Calu3 (cell line): ENCODE measurements around the gene NELL1. TPM values are rescaled to one million over a fixed set of nuclear protein-coding genes. Genes with fewer than 3 reads are reported as not detected.

Experiments used
- BruUV-seq: library from RNA; stranded (reverse); fragments of 400-500 nt; replicated peaks from 2 replicates; lab custom pipeline; 2021; lab: Mats Ljungman, UMichigan
- CTCF ChIA-PET: fragments of 300-600 bp; sonication (Branson Sonifier 250); formaldehyde crosslinking; loops from one replicate; lab custom pipeline; 2022; ENCODE audit warnings: antibody characterized with exemption; lab: Charles Lee
- DNase-seq: peaks from one replicate; pipeline ENCODE4 v3.0.0; 2022
- H3K27ac Mint-ChIP-seq: one replicate; pipeline ENCODE4 v1.8.0; 2022; ENCODE audit warnings: mixed read lengths; ENCODE audit not compliant: unreplicated experiment
- H3K27me3 Mint-ChIP-seq: one replicate; pipeline ENCODE4 v1.8.0; 2022; ENCODE audit warnings: mixed read lengths; ENCODE audit not compliant: unreplicated experiment
- H3K36me3 Mint-ChIP-seq: one replicate; pipeline ENCODE4 v1.8.0; 2022; ENCODE audit warnings: mild to moderate bottlenecking, moderate library complexity, mixed read lengths; ENCODE audit not compliant: insufficient read depth, unreplicated experiment
- H3K4me1 Mint-ChIP-seq: one replicate; pipeline ENCODE4 v1.8.0; 2022; ENCODE audit warnings: mild to moderate bottlenecking, low read depth, mixed read lengths; ENCODE audit not compliant: unreplicated experiment
- H3K4me3 Mint-ChIP-seq: one replicate; pipeline ENCODE4 v1.8.0; 2022; ENCODE audit warnings: mild to moderate bottlenecking, low read depth, moderate library complexity, mixed read lengths; ENCODE audit not compliant: unreplicated experiment
- H3K9me3 Mint-ChIP-seq: one replicate; pipeline ENCODE4 v1.8.0; 2022; ENCODE audit warnings: low read depth, mixed read lengths; ENCODE audit not compliant: unreplicated experiment
- CTCF ChIP-seq: fragments of 200-600 bp; IDR thresholded peaks from one replicate; pipeline ENCODE4 v1.8.0; 2022; ENCODE audit warnings: antibody characterized with exemption; ENCODE audit not compliant: unreplicated experiment
- intact Hi-C: fragments of 100-400 bp; cut with micrococcal nuclease; formaldehyde crosslinking; loops from one replicate; pipeline ENCODE4 v1.10.0; 2022; ENCODE audit not compliant: unreplicated experiment
- total RNA-seq: library from RNA; stranded (reverse); gene quantifications from 2 replicates; pipeline ENCODE4 v1.2.3, GENCODE V29; 2022

NELL1 gene
- total RNA-seq, 1 experiment from 2014 or later: not detected

DNA sequence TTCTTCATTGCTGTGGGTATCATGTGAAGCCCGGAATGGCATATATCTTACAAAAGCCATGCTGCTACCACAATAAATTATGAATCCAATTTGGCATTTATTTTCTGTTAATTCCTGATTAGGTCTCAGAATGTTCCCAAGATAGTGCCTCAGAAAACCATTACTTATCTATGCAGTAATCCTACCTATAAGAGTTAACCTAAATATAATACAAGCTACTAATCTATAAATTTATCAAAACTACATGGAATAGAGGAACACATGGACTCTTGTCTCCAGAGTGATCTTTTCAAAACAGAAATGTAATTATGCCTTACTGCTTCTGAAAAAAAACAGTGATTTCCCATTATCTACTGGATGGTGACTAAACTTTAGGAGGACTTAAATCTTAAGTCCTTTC lies 835.7 kb downstream of the NELL1 start:
- DNase-seq: no peak
- no TSS peak for BruUV-seq
- intact Hi-C loops: no loop called here
- CTCF ChIA-PET: interaction anchor here (0.5 kb wide), 1 partner anchor 354 kb away, joined by 3 read pairs; no protein-coding TSS in a partner anchor
- Mint-ChIP-seq H3K9me3 (no peaks in the 10 kb centered on the region), H3K4me3 (no peak overlapping the region), H3K27me3 (no peaks in the 10 kb centered on the region), H3K27ac (no peak overlapping the region), H3K4me1 (no peaks in the 10 kb centered on the region), H3K36me3 (no peaks in the 10 kb centered on the region)
- no peak for TF ChIP-seq CTCF

DNA sequence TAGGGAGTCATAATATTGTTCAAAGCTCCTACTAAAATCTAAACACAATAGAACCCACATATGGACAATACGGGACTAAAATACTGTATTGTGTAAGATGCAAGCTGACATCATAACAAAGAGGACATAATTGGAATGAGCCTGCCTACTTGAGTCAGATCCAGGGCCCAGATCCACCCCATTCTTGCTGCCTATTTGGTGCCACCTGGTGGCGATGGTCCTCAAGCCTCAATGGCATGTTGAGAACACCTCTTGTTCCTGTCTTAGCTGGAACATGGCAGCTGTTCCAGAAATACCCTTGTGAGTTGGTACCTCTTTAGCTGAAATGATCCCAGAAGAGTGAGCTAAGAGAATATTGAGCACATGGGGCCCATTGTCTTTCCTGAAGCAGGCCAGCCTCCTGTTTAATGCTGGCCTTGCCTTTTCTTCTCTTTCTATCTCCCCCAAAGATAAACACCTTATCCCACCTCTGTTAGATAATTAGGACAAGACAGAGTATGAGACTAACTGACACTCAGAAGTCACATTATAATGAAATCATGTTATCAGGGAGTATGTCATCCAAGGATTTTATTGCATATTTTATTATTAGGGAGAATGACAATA lies 842.6 kb downstream of the NELL1 start:
- H3K27ac Mint-ChIP-seq: no peak overlapping the region
- peak; percentile 83 for DNase-seq
- H3K4me1 Mint-ChIP-seq: no peaks in the 10 kb centered on the region
- H3K36me3 Mint-ChIP-seq: no peaks in the 10 kb centered on the region
- BruUV-seq: no TSS peak
- CTCF ChIA-PET: interaction anchor here (0.9 to 1.7 kb wide), 2 partner anchors 56 to 477 kb away, joined by 3 to 7 read pairs; no protein-coding TSS in a partner anchor
- intact Hi-C loops: loop anchor here (1.0 kb wide), 2 partner anchors 55 to 864 kb away; no protein-coding TSS in a partner anchor
- peak; percentile 66 for TF ChIP-seq CTCF
- H3K9me3 Mint-ChIP-seq: no peaks in the 10 kb centered on the region
- H3K27me3 Mint-ChIP-seq: no peaks in the 10 kb centered on the region
- H3K4me3 Mint-ChIP-seq: no peak overlapping the region

- Mint-ChIP-seq H3K27ac (no peak overlapping the region), H3K4me1 (no peaks in the 10 kb centered on the region), H3K27me3 (no peaks in the 10 kb centered on the region), H3K36me3 (no peaks in the 10 kb centered on the region), H3K9me3 (no peaks in the 10 kb centered on the region), H3K4me3 (no peak overlapping the region)
- TF ChIP-seq CTCF: no peak
- peak; percentile 3 for DNase-seq
- CTCF ChIA-PET: no interaction called here
- no TSS peak for BruUV-seq
- intact Hi-C loops: no loop called here
Observed at GRCh38 chr11:21514316-21514715, 844.9 kb downstream of the NELL1 start.

GRCh38 chr11:21520244-21520643 lies 850.9 kb downstream of the NELL1 start:
- TF ChIP-seq CTCF: no peak
- intact Hi-C loops: no loop called here
- no TSS peak for BruUV-seq
- Mint-ChIP-seq H3K4me1 (no peaks in the 10 kb centered on the region), H3K9me3 (no peaks in the 10 kb centered on the region), H3K27ac (no peak overlapping the region), H3K4me3 (no peak overlapping the region), H3K27me3 (no peaks in the 10 kb centered on the region), H3K36me3 (no peaks in the 10 kb centered on the region)
- DNase-seq: no peak
- CTCF ChIA-PET: no interaction called here
